GM12874 (cell line): Measurements from ENCODE around the gene PLN.

Source experiments
- TF ChIP-seq, protein P1 (sequence below): IDR thresholded peaks from 2 replicates; pipeline ENCODE4 v1.5.1; 2011; ENCODE audit warnings: low read depth, mild to moderate bottlenecking, control low read depth, low read length, moderate library complexity; ENCODE audit not compliant: insufficient read depth

Gene PLN

DNA sequence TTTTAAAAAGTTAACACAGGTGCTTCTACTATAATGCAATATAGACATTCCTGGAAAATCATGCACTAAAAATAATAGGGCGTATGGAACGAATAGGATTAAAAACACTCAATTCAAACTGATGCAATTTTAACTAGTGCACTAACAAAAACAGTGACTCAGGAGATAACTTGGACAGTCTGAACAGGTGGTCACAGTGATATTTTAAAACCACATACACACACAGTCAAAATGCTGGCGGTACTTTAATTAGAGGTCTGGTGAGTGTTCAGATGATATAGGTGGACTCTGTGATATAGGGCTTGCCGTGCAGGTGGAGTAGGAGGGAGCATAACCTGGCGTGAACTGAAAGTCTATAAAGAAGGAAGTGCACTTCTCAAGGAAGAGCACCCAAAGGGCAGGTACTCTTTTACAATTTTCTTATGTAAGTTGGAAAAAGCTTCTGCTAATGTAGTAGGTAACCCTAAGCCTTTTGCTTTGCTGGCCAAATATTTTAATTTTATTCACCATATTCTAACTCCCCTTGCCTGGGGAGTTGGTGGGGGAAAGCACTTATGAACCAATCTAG, 41.9 kb upstream of the PLN start:
- TF ChIP-seq, protein P1, sequence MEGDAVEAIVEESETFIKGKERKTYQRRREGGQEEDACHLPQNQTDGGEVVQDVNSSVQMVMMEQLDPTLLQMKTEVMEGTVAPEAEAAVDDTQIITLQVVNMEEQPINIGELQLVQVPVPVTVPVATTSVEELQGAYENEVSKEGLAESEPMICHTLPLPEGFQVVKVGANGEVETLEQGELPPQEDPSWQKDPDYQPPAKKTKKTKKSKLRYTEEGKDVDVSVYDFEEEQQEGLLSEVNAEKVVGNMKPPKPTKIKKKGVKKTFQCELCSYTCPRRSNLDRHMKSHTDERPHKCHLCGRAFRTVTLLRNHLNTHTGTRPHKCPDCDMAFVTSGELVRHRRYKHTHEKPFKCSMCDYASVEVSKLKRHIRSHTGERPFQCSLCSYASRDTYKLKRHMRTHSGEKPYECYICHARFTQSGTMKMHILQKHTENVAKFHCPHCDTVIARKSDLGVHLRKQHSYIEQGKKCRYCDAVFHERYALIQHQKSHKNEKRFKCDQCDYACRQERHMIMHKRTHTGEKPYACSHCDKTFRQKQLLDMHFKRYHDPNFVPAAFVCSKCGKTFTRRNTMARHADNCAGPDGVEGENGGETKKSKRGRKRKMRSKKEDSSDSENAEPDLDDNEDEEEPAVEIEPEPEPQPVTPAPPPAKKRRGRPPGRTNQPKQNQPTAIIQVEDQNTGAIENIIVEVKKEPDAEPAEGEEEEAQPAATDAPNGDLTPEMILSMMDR, result no peak

DNA sequence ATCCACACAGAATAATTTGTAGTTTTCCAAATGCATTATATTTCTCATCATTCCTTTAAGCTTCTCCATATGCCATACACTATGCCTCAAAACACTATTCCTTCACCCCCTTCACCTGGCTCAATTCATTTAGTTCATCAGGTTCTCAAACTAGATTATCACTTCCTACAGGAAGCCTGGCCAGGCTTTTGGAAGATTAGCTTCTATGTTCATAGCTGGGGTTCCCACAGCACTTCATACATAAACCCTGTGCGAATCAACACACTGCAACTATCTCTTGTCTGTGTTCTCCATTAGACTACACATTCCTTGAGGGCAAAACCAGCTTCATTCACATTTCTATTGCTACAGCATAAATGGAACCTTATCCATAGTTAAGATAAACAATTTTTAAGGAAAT, 40.5 kb upstream of the PLN start:
- TF ChIP-seq, protein P1, result no peak

DNA sequence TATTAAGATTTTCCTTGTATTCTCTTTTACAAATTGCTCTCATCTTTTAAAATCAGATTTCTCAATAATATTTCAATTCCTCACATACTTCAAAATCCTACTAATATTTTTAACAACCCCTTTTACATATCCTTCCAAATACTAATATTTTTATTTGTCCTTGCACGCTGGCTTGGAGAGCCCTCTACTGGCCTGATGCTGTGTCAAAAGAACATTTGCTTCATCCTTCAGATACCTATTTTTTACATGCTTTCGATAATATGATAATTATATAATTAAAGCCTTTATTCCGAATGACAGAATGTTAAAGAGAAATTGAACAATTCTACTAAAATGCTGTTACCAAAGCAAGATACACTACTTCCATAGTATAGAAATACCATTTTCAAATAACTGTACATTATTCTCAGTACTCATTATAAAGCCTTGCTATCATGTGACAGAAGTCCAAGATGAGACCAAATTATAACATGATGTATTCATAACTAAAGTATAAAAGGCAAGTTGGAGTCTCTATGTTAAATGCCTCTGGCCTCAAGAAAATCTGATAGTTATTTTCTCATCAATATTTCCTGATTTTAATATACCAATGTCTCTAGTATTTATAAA, 39.0 kb upstream of the PLN start:
- TF ChIP-seq, protein P1, result peak; percentile 39; the same call in 1 of the 2 replicates

DNA sequence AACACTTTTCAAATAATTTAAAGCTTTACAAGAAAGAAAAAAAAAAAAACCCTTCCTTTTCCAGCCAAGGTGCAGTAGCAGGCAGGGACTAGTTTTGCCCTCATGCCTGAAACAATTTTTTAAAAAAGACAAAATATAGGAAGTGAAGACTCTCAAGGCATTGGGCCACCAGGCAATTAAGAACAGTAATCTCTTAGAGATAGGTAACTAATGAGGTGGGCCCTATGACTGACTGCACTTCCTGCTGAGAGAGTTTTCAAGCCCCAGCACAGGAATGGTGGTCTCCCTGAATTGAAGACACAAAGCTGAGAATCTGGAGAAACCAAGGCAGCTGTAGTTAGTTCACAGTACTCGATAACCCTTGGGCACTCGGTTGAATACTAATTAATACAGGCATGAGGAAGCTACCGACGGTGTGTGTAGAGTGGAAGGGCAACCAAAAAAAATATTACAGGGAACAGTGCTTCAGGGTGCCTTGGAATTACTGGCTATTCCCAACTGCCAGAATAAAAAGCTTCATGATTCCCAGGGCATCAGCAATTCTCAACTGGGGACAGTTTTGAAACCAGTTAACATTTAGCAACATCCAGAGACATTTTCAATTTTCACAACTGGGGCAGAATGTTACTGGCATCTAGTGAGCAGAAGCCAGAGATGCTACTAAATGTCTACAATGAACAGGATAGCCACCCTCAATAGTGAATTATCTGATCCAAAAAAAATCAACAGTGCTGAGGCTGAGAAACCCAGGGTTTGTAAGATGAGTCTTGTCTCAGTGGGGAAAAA, 36.0 kb upstream of the PLN start:
- TF ChIP-seq, protein P1, result no peak

DNA sequence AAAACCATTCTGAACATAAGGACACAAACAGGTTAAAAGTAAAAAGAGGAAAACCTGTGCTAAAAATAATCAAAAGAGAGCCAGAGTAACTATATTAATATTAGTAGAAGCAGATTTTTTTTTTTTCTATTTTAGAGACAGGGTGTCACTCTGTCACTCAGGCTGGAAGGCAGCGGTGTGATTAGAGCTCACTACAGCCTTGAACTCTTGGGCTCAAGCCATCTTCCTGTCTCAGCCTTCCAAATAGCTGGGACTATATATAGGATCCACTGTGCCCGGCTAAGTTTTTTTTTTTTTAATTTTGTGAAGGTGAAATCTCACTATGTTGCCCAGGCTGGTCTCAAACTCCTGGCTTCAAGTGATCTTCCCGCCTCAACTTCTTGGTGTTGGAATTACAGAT, 33.4 kb upstream of the PLN start:
- TF ChIP-seq, protein P1, result no peak

DNA sequence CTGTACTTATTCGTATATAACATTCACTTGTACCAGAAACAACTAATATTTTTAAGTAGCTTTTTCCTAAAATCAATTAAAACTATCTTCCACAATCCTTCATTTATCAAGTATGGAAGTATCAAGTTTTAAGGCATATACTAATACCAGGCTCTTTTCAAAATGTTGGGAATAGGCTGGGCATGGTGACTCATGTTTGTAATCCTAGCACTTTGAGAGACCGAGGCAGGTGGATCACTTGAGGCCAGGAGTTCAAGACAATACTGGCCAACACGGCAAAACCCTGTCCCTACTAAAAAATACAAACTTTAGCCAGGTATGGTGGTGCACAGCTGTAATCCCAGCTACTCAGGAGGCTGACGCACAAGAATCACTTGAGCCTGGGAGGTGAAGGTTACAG, 25.7 kb upstream of the PLN start:
- TF ChIP-seq, protein P1, result no peak

DNA sequence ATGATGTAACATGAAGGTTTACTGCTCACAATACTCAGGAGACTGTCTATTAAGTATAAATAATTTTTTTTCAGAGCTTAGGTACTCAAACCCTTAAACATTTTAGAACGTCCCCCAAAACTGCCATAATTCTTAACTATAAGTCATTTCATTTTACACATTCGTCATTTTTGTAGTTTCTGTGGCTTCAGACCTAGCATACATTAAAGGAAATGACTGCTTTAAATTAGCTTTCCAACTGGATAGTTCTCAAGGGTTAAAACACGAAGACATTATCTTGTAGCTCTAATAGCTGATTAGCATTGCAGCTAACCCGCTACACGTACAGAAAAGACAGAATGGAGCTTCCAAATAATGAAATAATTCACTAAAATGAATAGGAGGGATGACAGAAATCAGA, 24.9 kb upstream of the PLN start:
- TF ChIP-seq, protein P1, result no peak
